ENCODE results near the gene HECTD1. TPM values are rescaled to one million over a fixed set of nuclear protein-coding genes. Genes with fewer than 3 reads are reported as not detected.
"Not testable (repeated sequence)": the region's sequence is repeated elsewhere in the genome, so short reads cannot be mapped to it uniquely, and the experiment has no call there.

The HECTD1 gene
- total RNA-seq, 1 experiment from 2014 or later: 160 TPM

DNA sequence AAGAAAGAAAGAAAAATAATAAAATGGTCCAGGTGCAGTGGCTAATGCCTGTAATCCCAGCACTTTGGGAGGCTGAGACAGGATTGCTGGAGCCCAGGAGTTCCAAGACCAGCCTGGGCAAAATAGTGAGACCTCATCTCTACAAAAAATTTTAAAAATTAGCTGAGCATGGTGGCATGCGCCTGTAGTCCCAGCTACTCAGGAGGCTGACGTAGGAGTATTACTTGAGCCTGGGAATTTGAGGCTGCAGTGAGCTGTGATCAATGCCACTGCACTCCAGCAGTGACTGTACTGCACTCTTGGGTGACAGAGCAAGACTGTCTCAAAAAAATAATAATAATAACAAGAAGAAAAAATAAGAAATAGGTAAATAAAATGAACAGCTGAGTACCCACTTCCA is 23.7 kb upstream of the HECTD1 start:
- H3K4me2 ChIP-seq (ENCODE audit: low read length); DNase-seq (ENCODE audit: low read depth, low spot score); H3K36me3 ChIP-seq (ENCODE audit: control insufficient read depth in 1 of 2, insufficient read depth in 2 of 2, low read length in 2 of 2); H3K9me2 ChIP-seq (ENCODE audit: insufficient read depth); H3K27ac ChIP-seq (ENCODE audit: low read depth, low read length); H3K9ac ChIP-seq (ENCODE audit: low read length); H3K27me3 ChIP-seq (ENCODE audit: insufficient read depth, low read length); intact Hi-C loops (cut with micrococcal nuclease); H3K4me3 ChIP-seq (replicated peaks in 1 of 2; ENCODE audit: low read depth in 1 of 2, low read length in 2 of 2); H3K9me3 ChIP-seq (ENCODE audit: control insufficient read depth in 1 of 2, insufficient read depth in 1 of 2, low read depth in 1 of 2, low read length in 2 of 2); H3K79me2 ChIP-seq (ENCODE audit: insufficient read depth, low read length); H2AFZ ChIP-seq (ENCODE audit: low read depth, low read length, poor library complexity, severe bottlenecking); ATAC-seq; H4K20me1 ChIP-seq (ENCODE audit: insufficient read depth); BruUV-seq (replicated peaks): not testable (repeated sequence)
- ChIA-PET POLR2A (interaction anchor here (1.1 to 3.1 kb wide), 3 partner anchors 12 to 23 kb away, joined by 3 to 29 read pairs (median 5); partner anchors contain the start of gene HECTD1), RAD21 (ENCODE audit: low non-redundant PET in 1 of 2, low total read pairs in 2 of 2, uncharacterized antibody in 2 of 2, unreplicated experiment in 2 of 2) (interaction anchor here (0.7 kb wide), 2 partner anchors 39 to 99 kb away, joined by 5 to 7 read pairs; no protein-coding TSS in a partner anchor), CTCF (interaction anchor here (2.3 kb wide), 1 partner anchor 24 kb away, joined by 10 read pairs; the partner anchor contains the start of gene HECTD1)
- peaks cover 11 to 21% of the 10 kb centered on the region in 2 experiments; a peak in 3 of 4 replicates for H3K4me1 ChIP-seq (ENCODE audit: control insufficient read depth in 1 of 2, insufficient read depth in 2 of 2, low read length in 2 of 2)

DNA sequence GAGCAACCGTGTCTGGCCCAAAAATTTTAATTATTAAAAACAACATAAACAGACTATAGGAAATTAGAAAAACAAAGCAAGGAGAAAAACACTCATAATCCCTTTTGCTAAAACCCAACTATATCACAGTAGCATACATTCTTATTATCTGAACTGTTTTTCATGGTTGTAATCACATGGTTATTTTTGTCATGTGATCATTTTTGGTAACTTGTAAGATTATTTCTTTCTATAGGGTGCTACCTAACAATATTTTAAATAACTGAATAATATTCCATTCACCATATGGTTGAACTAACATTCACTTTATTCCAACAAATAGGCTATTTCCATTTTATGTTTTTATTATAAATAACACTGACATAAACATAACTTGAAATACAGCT is 23.0 kb upstream of the HECTD1 start:
- BruUV-seq (replicated peaks): no TSS peak
- no peak for DNase-seq (ENCODE audit: low read depth, low spot score)
- H3K27ac ChIP-seq (ENCODE audit: low read depth, low read length): no peak overlapping the region
- peak overlapping the region; percentile 77 for H2AFZ ChIP-seq (ENCODE audit: low read depth, low read length, poor library complexity, severe bottlenecking)
- POLR2A ChIA-PET: interaction anchor here (1.4 to 3.1 kb wide), 2 partner anchors 13 to 22 kb away, joined by 5 to 29 read pairs; partner anchors contain the start of gene HECTD1
- ATAC-seq: no peak
- H3K79me2 ChIP-seq (ENCODE audit: insufficient read depth, low read length): no peaks in the 10 kb centered on the region
- no peaks in the 10 kb centered on the region for H3K27me3 ChIP-seq (ENCODE audit: insufficient read depth, low read length)
- TF ChIP-seq SP1 (IDR thresholded peaks at IDR 0.05; ENCODE audit: low read depth) (no peak), RAD21 (IDR thresholded peaks at IDR 0.05; ENCODE audit: low read depth) (no peak), YY1 (IDR thresholded peaks at IDR 0.05; ENCODE audit: extremely low read depth, insufficient replicate concordance, low read depth, low read length) (no peak), FOSL1 (IDR thresholded peaks at IDR 0.05; ENCODE audit: low read depth) (no peak), SRF (IDR thresholded peaks at IDR 0.05; ENCODE audit: low read depth) (no peak), EGR1 (IDR thresholded peaks at IDR 0.05; ENCODE audit: low read depth) (no peak), POLR2AphosphoS5 (IDR thresholded peaks at IDR 0.05; ENCODE audit: low read depth, low read length) (no peak), ELF1 (IDR thresholded peaks at IDR 0.05; ENCODE audit: borderline replicate concordance, low read depth) (no peak), CBX3 (IDR thresholded peaks at IDR 0.05; ENCODE audit: low read depth) (no peak), TCF7L2 (IDR thresholded peaks at IDR 0.05; ENCODE audit: borderline replicate concordance, extremely low read depth, insufficient read depth, insufficient read length) (no peak), SIN3A (IDR thresholded peaks at IDR 0.05; ENCODE audit: low read depth) (no peak), CEBPB (IDR thresholded peaks at IDR 0.05; ENCODE audit: low read depth) (no peak)
- TF ChIP-seq, protein P1, sequence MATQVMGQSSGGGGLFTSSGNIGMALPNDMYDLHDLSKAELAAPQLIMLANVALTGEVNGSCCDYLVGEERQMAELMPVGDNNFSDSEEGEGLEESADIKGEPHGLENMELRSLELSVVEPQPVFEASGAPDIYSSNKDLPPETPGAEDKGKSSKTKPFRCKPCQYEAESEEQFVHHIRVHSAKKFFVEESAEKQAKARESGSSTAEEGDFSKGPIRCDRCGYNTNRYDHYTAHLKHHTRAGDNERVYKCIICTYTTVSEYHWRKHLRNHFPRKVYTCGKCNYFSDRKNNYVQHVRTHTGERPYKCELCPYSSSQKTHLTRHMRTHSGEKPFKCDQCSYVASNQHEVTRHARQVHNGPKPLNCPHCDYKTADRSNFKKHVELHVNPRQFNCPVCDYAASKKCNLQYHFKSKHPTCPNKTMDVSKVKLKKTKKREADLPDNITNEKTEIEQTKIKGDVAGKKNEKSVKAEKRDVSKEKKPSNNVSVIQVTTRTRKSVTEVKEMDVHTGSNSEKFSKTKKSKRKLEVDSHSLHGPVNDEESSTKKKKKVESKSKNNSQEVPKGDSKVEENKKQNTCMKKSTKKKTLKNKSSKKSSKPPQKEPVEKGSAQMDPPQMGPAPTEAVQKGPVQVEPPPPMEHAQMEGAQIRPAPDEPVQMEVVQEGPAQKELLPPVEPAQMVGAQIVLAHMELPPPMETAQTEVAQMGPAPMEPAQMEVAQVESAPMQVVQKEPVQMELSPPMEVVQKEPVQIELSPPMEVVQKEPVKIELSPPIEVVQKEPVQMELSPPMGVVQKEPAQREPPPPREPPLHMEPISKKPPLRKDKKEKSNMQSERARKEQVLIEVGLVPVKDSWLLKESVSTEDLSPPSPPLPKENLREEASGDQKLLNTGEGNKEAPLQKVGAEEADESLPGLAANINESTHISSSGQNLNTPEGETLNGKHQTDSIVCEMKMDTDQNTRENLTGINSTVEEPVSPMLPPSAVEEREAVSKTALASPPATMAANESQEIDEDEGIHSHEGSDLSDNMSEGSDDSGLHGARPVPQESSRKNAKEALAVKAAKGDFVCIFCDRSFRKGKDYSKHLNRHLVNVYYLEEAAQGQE (IDR thresholded peaks at IDR 0.05; ENCODE audit: low read depth): no peak
- TF ChIP-seq, protein P2, sequence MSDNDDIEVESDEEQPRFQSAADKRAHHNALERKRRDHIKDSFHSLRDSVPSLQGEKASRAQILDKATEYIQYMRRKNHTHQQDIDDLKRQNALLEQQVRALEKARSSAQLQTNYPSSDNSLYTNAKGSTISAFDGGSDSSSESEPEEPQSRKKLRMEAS (IDR thresholded peaks at IDR 0.05): no peak
- TF ChIP-seq, protein P3, sequence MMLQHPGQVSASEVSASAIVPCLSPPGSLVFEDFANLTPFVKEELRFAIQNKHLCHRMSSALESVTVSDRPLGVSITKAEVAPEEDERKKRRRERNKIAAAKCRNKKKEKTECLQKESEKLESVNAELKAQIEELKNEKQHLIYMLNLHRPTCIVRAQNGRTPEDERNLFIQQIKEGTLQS (IDR thresholded peaks at IDR 0.05): no peak
- peaks cover 11 to 21% of the 10 kb centered on the region in 2 experiments; a peak in 3 of 4 replicates for H3K4me1 ChIP-seq (ENCODE audit: control insufficient read depth in 1 of 2, insufficient read depth in 2 of 2, low read length in 2 of 2)
- CTCF ChIA-PET: interaction anchor here (2.3 kb wide), 1 partner anchor 23 kb away, joined by 10 read pairs; the partner anchor contains the start of gene HECTD1
- RAD21 ChIA-PET (ENCODE audit: low non-redundant PET in 1 of 2, low total read pairs in 2 of 2, uncharacterized antibody in 2 of 2, unreplicated experiment in 2 of 2): interaction anchor here in 1 of 2 experiments (0.7 kb wide), 1 partner anchor 40 kb away, joined by 5 read pairs; no protein-coding TSS in a partner anchor
- H3K9ac ChIP-seq (ENCODE audit: low read length): no peak overlapping the region
- intact Hi-C loops (cut with micrococcal nuclease): no loop called here
- H4K20me1 ChIP-seq (ENCODE audit: insufficient read depth): no peaks in the 10 kb centered on the region
- H3K9me2 ChIP-seq (ENCODE audit: insufficient read depth): no peaks in the 10 kb centered on the region
- no peak overlapping the region for H3K4me3 ChIP-seq (replicated peaks in 1 of 2; ENCODE audit: low read depth in 1 of 2, low read length in 2 of 2)
- peak overlapping the region; percentile 74 for H3K4me2 ChIP-seq (ENCODE audit: low read length)
- no peaks in the 10 kb centered on the region for H3K36me3 ChIP-seq (ENCODE audit: control insufficient read depth in 1 of 2, insufficient read depth in 2 of 2, low read length in 2 of 2)
- H3K9me3 ChIP-seq (ENCODE audit: control insufficient read depth in 1 of 2, insufficient read depth in 1 of 2, low read depth in 1 of 2, low read length in 2 of 2): no peaks in the 10 kb centered on the region

Data from HCT116 (cell line).